Sigmoid colon (tissue), 7 donors: Measurements from ENCODE around the gene GALNT18. TPM values are rescaled to one million over a fixed set of nuclear protein-coding genes. Genes with fewer than 3 reads are reported as not detected.

Source experiments
- DNase-seq: peaks from one replicate; pipeline ENCODE4 v3.0.0-alpha.2; 2019
- H3K27ac ChIP-seq, 4 donors: fragments of 200-600 bp; sonication (generic); one replicate each; pipeline ENCODE4 v1.5.1; 2016 to 2019; ENCODE audit warnings: mild to moderate bottlenecking in 1 of 4
- H3K27me3 ChIP-seq, 3 donors: fragments of 200-600 bp; sonication (generic); one replicate each; pipeline ENCODE4 v1.5.1; 2019; ENCODE audit warnings: mild to moderate bottlenecking in 1 of 3
- H3K36me3 ChIP-seq, 4 donors: fragments of 200-600 bp; sonication (generic); one replicate each; pipeline ENCODE4 v1.5.1; 2016 to 2019
- H3K4me1 ChIP-seq, 4 donors: fragments of 200-600 bp; sonication (generic); one replicate each; pipeline ENCODE4 v1.5.1; 2017 to 2019
- H3K4me3 ChIP-seq, 4 donors: fragments of 200-600 bp; sonication (generic); one replicate each; pipeline ENCODE4 v1.5.1; 2017 to 2019; ENCODE audit warnings: mild to moderate bottlenecking in 2 of 4, moderate library complexity in 1 of 4
- H3K9me3 ChIP-seq, 4 donors: fragments of 200-600 bp in 3 of 4; sonication (generic) in 3 of 4; one replicate each; pipeline versions ENCODE4 v1.5.1 to v1.6.1; 2013 to 2019
- CTCF ChIP-seq, 4 experiments: fragments of 450-650 bp in 3 of 4; fragments of 200-600 bp in 1 of 4; IDR thresholded peaks; one replicate each; pipeline ENCODE4 v1.5.1; 2016 to 2019; ENCODE audit warnings: antibody characterized with exemption in 4 of 4, mild to moderate bottlenecking in 3 of 4, moderate library complexity in 2 of 4
- EP300 ChIP-seq, 4 donors: sonication (generic); formaldehyde crosslinking; IDR thresholded peaks; one replicate each; pipeline ENCODE4 v1.6.1; 2017; ENCODE audit warnings: antibody characterized with exemption in 4 of 4
- POLR2A ChIP-seq, 2 donors: fragments of 450-650 bp; IDR thresholded peaks; one replicate each; pipeline ENCODE4 v1.6.1; 2016; ENCODE audit warnings: antibody characterized with exemption in 2 of 2, mild to moderate bottlenecking in 2 of 2, moderate library complexity in 2 of 2
- POLR2AphosphoS5 ChIP-seq, 4 donors: sonication (generic); formaldehyde crosslinking; IDR thresholded peaks; one replicate each; pipeline ENCODE4 v1.6.1; 2017; ENCODE audit warnings: antibody characterized with exemption in 4 of 4
- WGBS, 2 donors: extraction: QIAGEN DNeasy Blood & Tissue Kit; methylation state at CpG; one replicate each; pipeline ENCODE4 v1.1.7; 2013; 5-methylcytosine and 5-hydroxymethylcytosine counted together
- intact Hi-C: fragments of 100-400 bp; cut with DNase I; formaldehyde crosslinking; loops from one replicate; pipeline ENCODE4 v1.15.1; 2023
- polyA plus RNA-seq, 3 donors: library from polyadenylated mRNA; stranded (reverse); fragments of 200-250 nt; gene quantifications; one replicate each; pipeline ENCODE4 v1.2.3, GENCODE V29; 2013
- total RNA-seq, 4 donors: library from RNA; depleted of rRNA; stranded (reverse); fragments of >200 nt; gene quantifications; one replicate each; pipeline ENCODE4 v1.1.0, GENCODE V29; 2016
- donor health status: healthy with polysubstance abuse.
- donor health status: Bipolar disorder and iron deficiency.
- donor health status: healthy.

GALNT18 gene
- total and polyA plus RNA-seq, 7 donors = 0.92 to 48.6 (median 34.9) TPM

- no peaks in the 10 kb centered on the region for H3K27me3 ChIP-seq
- no peaks in the 10 kb centered on the region for H3K4me1 ChIP-seq
- 91 to 92% methylated on average over 8 of the region's 8 CpGs for WGBS, 2 donors
- TF ChIP-seq POLR2AphosphoS5 (IDR thresholded peaks at IDR 0.05) (no peak), CTCF (IDR thresholded peaks at IDR 0.05) (no peak), POLR2A (IDR thresholded peaks at IDR 0.05) (no peak), EP300 (IDR thresholded peaks at IDR 0.05) (no peak)
- DNase-seq = no peak
- intact Hi-C loops = no loop called here
- H3K9me3 ChIP-seq = no peaks in the 10 kb centered on the region
- H3K27ac ChIP-seq = no peak overlapping the region
- peaks cover 0 to 52% (median 4%) of the 10 kb centered on the region in 4 donors for H3K36me3 ChIP-seq
- no peak overlapping the region for H3K4me3 ChIP-seq
These were observed 249.3 kb downstream of the GALNT18 start for GRCh38 chr11:11372461-11372860.

- no peaks in the 10 kb centered on the region for H3K27me3 ChIP-seq
- DNase-seq = no peak
- 88% methylated on average over 6 of the region's 6 CpGs for WGBS, 2 donors
- TF ChIP-seq EP300 (IDR thresholded peaks at IDR 0.05) (no peak), POLR2AphosphoS5 (IDR thresholded peaks at IDR 0.05) (no peak), POLR2A (IDR thresholded peaks at IDR 0.05) (no peak), CTCF (IDR thresholded peaks at IDR 0.05) (no peak)
- peaks cover 0 to 2% (median 0%) of the 10 kb centered on the region in 4 donors for H3K9me3 ChIP-seq
- H3K36me3 ChIP-seq = peaks cover 0 to 40% (median 2%) of the 10 kb centered on the region in 4 donors
- H3K27ac ChIP-seq = no peak overlapping the region
- intact Hi-C loops = no loop called here
- no peaks in the 10 kb centered on the region for H3K4me1 ChIP-seq
- no peak overlapping the region for H3K4me3 ChIP-seq
These were observed 250.9 kb downstream of the GALNT18 start for GRCh38 chr11:11370962-11371303.

DNA sequence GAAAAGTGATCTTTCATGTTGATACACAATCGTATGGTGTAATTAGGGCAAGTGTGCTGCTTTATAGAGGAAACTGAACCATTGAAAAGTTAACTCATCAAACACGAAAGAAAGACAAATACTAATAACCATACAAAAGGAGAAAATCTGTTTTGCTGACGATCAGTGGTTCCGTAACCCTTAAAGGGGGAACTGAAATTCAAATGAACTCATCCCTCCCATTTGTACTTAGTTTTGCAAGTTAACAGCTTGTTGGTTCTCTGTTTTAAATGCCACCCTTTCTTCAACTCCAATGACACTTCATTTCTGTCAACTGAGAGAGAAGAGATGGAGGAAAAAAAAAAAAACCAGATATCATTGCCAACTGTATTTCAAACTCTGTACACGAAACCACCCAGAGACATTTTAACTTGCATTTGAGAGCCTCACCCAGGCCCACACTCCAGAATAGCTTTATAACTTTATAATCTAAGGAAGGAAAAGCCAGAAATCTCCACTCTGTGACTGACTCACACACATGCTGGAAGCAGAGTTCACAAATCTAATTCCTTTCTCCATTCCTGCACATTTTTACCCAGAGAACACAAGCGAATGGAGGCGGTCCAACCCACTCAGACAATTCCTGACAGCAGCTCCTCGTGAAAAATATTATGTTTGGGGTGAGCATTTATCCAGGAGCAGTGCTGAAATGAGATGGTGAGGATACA lies 251.4 kb downstream of the GALNT18 start:
- Histone ChIP-seq H3K27ac (no peak overlapping the region), H3K36me3 (peaks cover 0 to 39% (median 0%) of the 10 kb centered on the region in 4 donors), H3K27me3 (no peaks in the 10 kb centered on the region), H3K4me1 (no peaks in the 10 kb centered on the region), H3K4me3 (no peak overlapping the region), H3K9me3 (peaks cover 0 to 2% (median 0%) of the 10 kb centered on the region in 4 donors)
- WGBS, 2 donors = 68 to 77% methylated on average over 8 of the region's 8 CpGs
- DNase-seq = no peak
- intact Hi-C loops = no loop called here
- TF ChIP-seq CTCF (IDR thresholded peaks at IDR 0.05) (no peak), POLR2A (IDR thresholded peaks at IDR 0.05) (no peak), POLR2AphosphoS5 (IDR thresholded peaks at IDR 0.05) (no peak), EP300 (IDR thresholded peaks at IDR 0.05) (no peak)

GRCh38 chr11:11366793-11367192 lies 255.0 kb downstream of the GALNT18 start:
- no peak for DNase-seq
- no peak overlapping the region for H3K4me3 ChIP-seq
- no peak overlapping the region for H3K27ac ChIP-seq
- peaks cover 0 to 18% (median 0%) of the 10 kb centered on the region in 4 donors for H3K36me3 ChIP-seq
- H3K9me3 ChIP-seq = peaks cover 0 to 2% (median 0%) of the 10 kb centered on the region in 4 donors
- no peaks in the 10 kb centered on the region for H3K4me1 ChIP-seq
- TF ChIP-seq POLR2A (IDR thresholded peaks at IDR 0.05) = no peak
- TF ChIP-seq POLR2AphosphoS5 (IDR thresholded peaks at IDR 0.05) = no peak
- TF ChIP-seq EP300 (IDR thresholded peaks at IDR 0.05) = no peak
- WGBS, 2 donors = 94 to 97% methylated on average over 1 of the region's 1 CpG
- H3K27me3 ChIP-seq = no peaks in the 10 kb centered on the region
- intact Hi-C loops = no loop called here

DNA sequence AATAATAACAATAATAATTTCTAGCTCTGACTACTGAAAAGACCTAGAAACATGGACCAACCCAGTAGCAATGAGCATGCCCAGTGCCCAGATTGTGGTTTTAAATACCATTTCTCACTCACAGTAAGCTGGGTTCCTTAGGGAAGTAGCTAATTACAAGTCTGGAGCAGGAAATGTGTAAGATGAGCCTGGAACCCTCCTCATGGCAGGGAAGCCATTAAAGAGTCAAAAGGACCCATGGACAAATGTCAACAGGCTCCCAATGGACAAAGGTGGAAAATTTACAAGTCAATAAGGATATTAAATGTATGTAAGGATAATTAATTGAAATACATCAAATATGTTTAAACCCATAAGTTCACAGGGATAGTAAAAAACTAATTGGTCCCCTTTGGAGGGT lies 258.1 kb downstream of the GALNT18 start:
- H3K4me3 ChIP-seq = no peak overlapping the region
- intact Hi-C loops = no loop called here
- DNase-seq = no peak

More for the DNA sequence above, 258.1 kb downstream of the GALNT18 start:
- Histone ChIP-seq H3K36me3 (peaks cover 0 to 6% (median 0%) of the 10 kb centered on the region in 4 donors), H3K9me3 (peaks cover 0 to 2% (median 0%) of the 10 kb centered on the region in 4 donors), H3K27ac (no peak overlapping the region), H3K4me1 (no peaks in the 10 kb centered on the region), H3K27me3 (no peaks in the 10 kb centered on the region)
- no peak for TF ChIP-seq POLR2A (IDR thresholded peaks at IDR 0.05)
- no peak for TF ChIP-seq EP300 (IDR thresholded peaks at IDR 0.05)
- TF ChIP-seq POLR2AphosphoS5 (IDR thresholded peaks at IDR 0.05) = no peak
- no peak for TF ChIP-seq CTCF (IDR thresholded peaks at IDR 0.05)
